Cardiac fibroblast (primary cell): ENCODE data around the gene TSTD1.

Experiments
- DNase-seq, 2 donors: peaks; one replicate each; pipeline versions ENCODE4 v3.0.0 to v3.0.0-alpha.2; 2010; ENCODE audit warnings: low read depth in 2 of 2
- H3K4me3 ChIP-seq, 2 donors: replicated peaks in 1 of 2; 1 replicate in 1 of 2; 2 replicates in 1 of 2; pipeline ENCODE4 v1.5.1; 2011; ENCODE audit warnings: low read depth in 2 of 2, low read length in 2 of 2, mild to moderate bottlenecking in 2 of 2, moderate library complexity in 1 of 2
- TF ChIP-seq, protein P1 (sequence below): IDR thresholded peaks from one replicate; pipeline ENCODE4 v1.5.1; 2011; ENCODE audit warnings: low read depth, mild to moderate bottlenecking, low read length, inconsistent platforms

TSTD1 gene

DNA sequence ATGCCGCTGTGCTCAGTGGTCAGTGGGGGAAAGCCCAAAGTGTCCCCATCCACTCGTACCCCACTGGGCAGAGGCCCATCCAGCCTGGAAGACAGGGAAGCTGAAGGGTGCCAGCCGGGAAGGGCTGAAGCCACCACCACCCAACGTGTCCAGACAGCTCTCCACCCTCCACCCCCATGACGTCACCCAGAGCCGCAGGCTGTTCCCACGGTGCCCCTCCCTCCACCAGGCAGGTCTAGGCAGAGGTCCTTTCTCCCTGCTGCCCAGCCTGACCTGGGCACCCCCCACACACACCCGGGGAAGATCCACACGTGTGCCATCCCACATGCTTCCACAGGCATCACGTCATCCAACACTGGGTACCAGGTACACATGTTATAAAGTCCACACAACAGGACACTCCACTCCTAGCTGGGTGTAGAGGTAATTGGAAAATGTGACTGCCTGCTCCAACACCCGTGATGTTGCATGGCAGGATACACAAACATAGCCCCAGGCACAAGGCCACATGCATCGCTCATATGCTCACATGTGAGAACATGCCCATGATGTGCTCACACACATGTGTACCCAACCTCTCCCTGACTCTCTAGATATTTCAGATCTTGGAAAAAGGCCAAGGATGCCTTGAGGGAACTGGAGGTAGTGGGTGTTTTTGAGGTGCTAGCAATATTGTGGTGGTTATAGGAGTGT lies 36.1 kb upstream of the TSTD1 start:
- DNase-seq, result no peak
- no peak overlapping the region for H3K4me3 ChIP-seq
- TF ChIP-seq, protein P1, sequence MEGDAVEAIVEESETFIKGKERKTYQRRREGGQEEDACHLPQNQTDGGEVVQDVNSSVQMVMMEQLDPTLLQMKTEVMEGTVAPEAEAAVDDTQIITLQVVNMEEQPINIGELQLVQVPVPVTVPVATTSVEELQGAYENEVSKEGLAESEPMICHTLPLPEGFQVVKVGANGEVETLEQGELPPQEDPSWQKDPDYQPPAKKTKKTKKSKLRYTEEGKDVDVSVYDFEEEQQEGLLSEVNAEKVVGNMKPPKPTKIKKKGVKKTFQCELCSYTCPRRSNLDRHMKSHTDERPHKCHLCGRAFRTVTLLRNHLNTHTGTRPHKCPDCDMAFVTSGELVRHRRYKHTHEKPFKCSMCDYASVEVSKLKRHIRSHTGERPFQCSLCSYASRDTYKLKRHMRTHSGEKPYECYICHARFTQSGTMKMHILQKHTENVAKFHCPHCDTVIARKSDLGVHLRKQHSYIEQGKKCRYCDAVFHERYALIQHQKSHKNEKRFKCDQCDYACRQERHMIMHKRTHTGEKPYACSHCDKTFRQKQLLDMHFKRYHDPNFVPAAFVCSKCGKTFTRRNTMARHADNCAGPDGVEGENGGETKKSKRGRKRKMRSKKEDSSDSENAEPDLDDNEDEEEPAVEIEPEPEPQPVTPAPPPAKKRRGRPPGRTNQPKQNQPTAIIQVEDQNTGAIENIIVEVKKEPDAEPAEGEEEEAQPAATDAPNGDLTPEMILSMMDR, result no peak

DNA sequence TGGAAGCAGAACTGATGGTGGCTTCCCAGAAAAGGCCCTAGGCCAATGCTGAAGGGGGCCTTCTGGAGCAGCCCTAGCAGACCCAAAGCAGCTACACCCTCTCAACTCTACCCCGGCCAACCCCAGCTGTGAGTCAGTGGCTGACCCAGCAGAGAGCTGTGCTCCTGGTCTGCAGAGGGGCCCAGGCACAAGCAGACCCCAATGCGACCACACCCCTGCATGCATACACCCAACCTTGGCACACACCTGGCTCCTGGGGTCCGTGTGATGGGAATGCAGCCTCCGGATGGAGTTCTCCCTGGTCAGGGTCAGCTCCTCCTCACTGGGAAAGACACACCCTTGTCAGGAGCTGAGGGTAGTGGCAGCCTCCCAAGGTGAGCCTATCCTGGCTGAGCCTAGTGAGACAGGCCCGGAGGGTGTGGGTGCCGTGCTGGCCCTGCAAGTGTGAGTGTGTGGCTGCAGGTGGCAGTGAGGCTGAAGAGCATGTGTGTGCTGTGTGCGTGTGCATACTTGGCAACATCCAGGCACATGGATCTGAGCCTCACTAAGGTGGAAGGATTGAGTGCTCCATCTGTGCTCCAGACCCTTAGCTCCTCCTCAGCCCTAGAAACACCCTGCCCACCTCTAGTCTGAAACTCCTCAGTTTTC lies 34.8 kb upstream of the TSTD1 start:
- no peak overlapping the region for H3K4me3 ChIP-seq

DNA sequence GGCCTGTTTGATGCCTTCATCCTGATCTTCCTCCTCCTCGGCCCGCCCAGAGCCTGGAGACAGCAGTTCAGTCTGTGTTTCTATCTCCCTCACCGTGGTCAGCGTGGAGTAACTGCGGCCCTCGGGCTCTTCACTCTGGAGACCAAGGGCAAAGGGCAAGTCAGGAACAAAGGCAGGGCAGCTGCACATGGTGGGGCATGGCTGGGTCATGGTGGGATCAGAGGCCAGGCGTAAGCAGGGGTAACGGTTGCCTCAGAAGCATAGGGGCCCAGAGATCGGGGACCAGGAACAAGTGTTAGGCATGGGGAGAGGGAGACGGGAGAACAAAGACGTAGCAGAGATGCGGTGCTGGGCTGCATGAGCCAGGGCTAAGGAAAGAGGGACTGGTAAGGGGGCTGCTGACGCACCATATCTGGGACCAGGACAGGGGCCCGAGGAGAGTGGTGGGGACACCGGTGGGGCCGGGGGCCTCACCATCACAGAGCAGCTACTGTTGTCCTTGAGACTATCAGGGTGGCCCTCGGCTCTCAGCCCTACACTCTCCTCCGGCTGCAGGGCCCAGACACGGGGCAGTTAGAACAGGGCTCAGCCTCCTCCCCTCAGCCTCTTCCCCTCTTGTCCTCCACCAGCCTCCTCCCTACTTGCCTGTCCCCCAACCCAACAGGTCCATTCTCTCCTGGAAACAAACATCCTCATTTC lies 34.1 kb upstream of the TSTD1 start:
- no peak overlapping the region for H3K4me3 ChIP-seq
- TF ChIP-seq, protein P1, result no peak
- no peak for DNase-seq

More for the DNA sequence above, 34.8 kb upstream of the TSTD1 start:
- TF ChIP-seq, protein P1, result no peak
- no peak for DNase-seq

DNA sequence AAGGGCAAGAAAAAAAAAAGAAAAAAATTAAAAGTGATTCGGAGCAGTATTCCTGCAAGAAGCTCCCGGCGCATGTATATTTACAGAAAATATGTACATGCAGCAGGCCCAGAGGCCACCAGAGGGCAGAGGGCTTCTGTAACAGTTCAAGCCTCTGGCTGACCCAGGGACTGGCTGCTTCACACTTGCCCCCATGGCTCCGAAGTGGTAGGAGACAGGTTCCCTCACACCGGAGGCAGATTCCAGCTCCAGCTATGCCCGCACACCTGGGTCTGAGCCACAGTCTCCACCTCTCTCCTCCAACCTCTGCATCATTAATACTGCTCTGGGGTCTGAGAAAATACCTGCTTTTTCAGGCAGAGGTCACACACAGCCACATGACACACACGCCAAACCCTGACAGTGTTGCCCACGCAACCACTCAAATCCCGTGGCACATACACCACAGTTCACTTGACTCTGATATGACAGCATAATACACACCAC lies 33.2 kb upstream of the TSTD1 start:
- no peak overlapping the region for H3K4me3 ChIP-seq
- TF ChIP-seq, protein P1, result peak; percentile 71
- DNase-seq, result peak; percentile 66 to 72

DNA sequence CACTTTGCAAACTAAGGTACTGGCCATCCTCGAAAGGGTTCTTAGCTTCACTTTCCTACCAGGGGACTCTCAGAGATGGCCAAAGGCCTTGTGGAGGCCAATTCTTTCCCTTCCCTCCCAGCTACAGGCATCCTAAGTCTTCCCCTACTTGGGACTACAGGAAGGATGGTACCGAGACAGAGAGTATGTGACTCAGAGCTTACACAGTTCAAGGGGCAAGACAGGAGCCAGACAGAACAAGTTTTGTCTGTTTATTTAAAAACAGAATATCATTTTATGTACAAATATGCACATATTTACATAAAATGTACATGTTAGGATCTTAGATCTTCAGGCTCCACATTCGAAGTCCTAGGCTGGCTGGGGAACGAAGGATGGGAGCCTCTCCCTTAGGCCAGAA lies 32.0 kb upstream of the TSTD1 start:
- no peak overlapping the region for H3K4me3 ChIP-seq
- peak in 1 of 2 donors; percentile 47 for DNase-seq
- TF ChIP-seq, protein P1, result no peak

DNA sequence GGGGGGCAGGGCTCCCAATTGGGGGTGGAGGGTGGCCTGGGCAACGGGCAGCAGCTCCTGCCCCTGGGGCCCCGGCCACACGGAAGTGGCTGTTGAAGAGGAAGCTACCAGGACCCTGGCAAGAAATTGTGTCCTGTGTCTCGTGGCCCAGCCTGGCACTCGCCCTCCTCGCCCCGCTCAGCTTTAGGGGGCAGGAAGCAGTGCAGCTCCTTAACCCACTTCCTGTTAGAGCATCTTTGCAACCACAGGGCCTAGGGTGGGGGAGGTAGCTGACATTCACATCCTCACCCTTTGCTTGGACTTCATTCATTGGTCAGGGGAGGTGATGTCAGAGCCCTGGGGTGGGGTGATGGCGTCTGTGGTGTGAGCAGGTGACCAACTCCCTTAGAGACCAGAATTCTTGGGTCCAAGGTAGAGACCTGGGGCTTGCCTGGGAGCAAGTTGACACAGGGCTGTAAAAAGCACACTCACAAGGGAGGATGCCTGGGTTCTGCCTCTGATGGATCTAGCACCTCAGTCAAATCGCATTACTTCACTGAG lies 31.0 kb upstream of the TSTD1 start, which contains the start of gene ARHGAP30:
ARHGAP30 (minus strand) TSS at position 161 of the 540 bp plus-strand sequence. CDS start 267 bp downstream, outside the sequence.
- no peak for DNase-seq
- TF ChIP-seq, protein P1, result no peak
- no peak within 1 kb of the TSS for H3K4me3 ChIP-seq
